DLD1 (cell line): ENCODE data around the gene NFXL1.

Experiments
- in situ Hi-C: cut with HindIII; loops from 2 replicates; pipeline ENCODE4 v1.10.0; 2017; ENCODE audit warnings: low sequenced_read_pairs

NFXL1 gene

GRCh38 chr4:47899639-47900038, 14.7 kb downstream of the NFXL1 start:
- in situ Hi-C loops, result no loop called here

- in situ Hi-C loops, result no loop called here
These were observed 22.5 kb downstream of the NFXL1 start for GRCh38 chr4:47891928-47892327.

GRCh38 chr4:47882228-47882627, 32.2 kb downstream of the NFXL1 start:
- in situ Hi-C loops, result no loop called here

- in situ Hi-C loops, result no loop called here
These were observed 34.9 kb downstream of the NFXL1 start for GRCh38 chr4:47879458-47879857.

GRCh38 chr4:47876784-47877546, 37.4 kb downstream of the NFXL1 start:
- in situ Hi-C loops, result no loop called here

GRCh38 chr4:47876310-47876709, 38.1 kb downstream of the NFXL1 start:
- in situ Hi-C loops, result no loop called here

- in situ Hi-C loops, result no loop called here
These were observed 40.4 kb downstream of the NFXL1 start for GRCh38 chr4:47873877-47874541.

GRCh38 chr4:47863486-47863885, 50.9 kb downstream of the NFXL1 start:
- in situ Hi-C loops, result no loop called here

- in situ Hi-C loops, result no loop called here
These were observed 52.1 kb downstream of the NFXL1 start for GRCh38 chr4:47862297-47862696.

GRCh38 chr4:47860305-47860704, 54.1 kb downstream of the NFXL1 start:
- in situ Hi-C loops, result no loop called here

GRCh38 chr4:47858006-47858405, 56.4 kb downstream of the NFXL1 start:
- in situ Hi-C loops, result no loop called here

- in situ Hi-C loops, result no loop called here
These were observed 57.7 kb downstream of the NFXL1 start for GRCh38 chr4:47856713-47857112.

GRCh38 chr4:47855350-47855749, 59.0 kb downstream of the NFXL1 start:
- in situ Hi-C loops, result no loop called here

GRCh38 chr4:47852136-47852535, 62.2 kb downstream of the NFXL1 start:
- in situ Hi-C loops, result no loop called here

GRCh38 chr4:47849466-47849865, 64.9 kb downstream of the NFXL1 start:
- in situ Hi-C loops, result no loop called here

- in situ Hi-C loops, result no loop called here
These were observed 66.3 kb downstream of the NFXL1 start for GRCh38 chr4:47848041-47848440.

- in situ Hi-C loops, result no loop called here
These were observed 71.4 kb downstream of the NFXL1 start for GRCh38 chr4:47842985-47843384.

GRCh38 chr4:47840291-47840690, 74.1 kb downstream of the NFXL1 start:
- in situ Hi-C loops, result no loop called here

GRCh38 chr4:47839259-47839658, 75.1 kb downstream of the NFXL1 start:
- in situ Hi-C loops, result no loop called here

GRCh38 chr4:47838445-47838844, 75.9 kb downstream of the NFXL1 start:
- in situ Hi-C loops, result no loop called here

- in situ Hi-C loops, result no loop called here
These were observed 76.5 kb downstream of the NFXL1 start, which contains the start of gene CORIN for GRCh38 chr4:47837908-47838294. CORIN (minus strand) TSS chr4:47838067; CDS start chr4:47837949, 118 bp downstream.
